HG03066 (cell line): ENCODE data around the gene BCAM.
"Not testable (repeated sequence)": the region's sequence is repeated elsewhere in the genome, so short reads cannot be mapped to it uniquely, and the experiment has no call there.

Experiments used
- ATAC-seq: cut with Tn5 transposase; IDR thresholded peaks from one replicate; pipeline ENCODE4 v1.9.1; 2021; ENCODE audit warnings: low read depth; ENCODE audit not compliant: unreplicated experiment

Gene BCAM

DNA sequence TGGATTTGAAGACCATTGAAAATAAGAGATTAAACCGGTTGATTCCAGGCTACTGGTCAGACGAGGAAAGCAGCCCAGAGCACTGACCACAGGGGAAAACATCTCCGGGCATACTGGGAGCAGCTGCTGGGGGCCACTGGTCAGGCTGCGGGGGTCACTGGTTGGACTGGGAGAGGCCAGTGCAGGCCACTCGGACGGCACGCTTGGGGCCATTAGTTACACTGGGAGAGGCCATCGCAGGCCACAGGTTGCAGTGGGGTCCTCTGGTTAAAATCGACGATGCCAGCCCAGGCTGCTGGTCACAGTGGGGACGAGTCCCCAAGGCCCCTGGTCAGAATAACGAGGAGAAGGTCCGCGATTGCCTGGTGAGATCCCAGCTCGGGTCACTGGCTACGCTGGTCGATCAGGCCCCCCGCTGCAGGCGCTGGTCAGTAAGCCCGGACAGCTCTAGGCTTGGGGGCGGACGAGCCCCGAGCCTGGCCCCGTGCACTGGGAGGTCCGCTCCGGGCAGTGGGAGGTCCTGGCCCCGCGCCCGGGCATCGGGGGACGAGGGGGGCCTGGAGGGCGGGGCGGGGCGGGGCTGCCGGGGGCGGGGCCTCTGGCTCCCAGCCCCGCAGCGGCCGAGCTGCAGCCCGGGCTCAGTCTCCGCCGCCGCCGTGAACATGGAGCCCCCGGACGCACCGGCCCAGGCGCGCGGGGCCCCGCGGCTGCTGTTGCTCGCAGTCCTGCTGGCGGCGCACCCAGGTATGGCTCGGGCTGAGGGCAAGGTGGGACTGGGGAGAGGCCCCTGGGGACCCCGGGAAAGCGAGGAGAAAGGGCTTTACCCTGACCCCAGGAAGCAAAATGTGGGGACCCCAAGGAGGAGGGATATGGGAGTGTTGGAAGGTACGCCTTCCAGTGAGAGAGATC, at the start of gene BCAM:
Gene BCAM, plus strand, starts transcription at position 641 of the 909 bp plus-strand sequence. Its CDS starts 22 bp downstream, at position 663.
- ATAC-seq: no peak

GRCh38 chr19:44762038-44762437, 46.9 kb upstream of the BCAM start:
- no peak for ATAC-seq

DNA sequence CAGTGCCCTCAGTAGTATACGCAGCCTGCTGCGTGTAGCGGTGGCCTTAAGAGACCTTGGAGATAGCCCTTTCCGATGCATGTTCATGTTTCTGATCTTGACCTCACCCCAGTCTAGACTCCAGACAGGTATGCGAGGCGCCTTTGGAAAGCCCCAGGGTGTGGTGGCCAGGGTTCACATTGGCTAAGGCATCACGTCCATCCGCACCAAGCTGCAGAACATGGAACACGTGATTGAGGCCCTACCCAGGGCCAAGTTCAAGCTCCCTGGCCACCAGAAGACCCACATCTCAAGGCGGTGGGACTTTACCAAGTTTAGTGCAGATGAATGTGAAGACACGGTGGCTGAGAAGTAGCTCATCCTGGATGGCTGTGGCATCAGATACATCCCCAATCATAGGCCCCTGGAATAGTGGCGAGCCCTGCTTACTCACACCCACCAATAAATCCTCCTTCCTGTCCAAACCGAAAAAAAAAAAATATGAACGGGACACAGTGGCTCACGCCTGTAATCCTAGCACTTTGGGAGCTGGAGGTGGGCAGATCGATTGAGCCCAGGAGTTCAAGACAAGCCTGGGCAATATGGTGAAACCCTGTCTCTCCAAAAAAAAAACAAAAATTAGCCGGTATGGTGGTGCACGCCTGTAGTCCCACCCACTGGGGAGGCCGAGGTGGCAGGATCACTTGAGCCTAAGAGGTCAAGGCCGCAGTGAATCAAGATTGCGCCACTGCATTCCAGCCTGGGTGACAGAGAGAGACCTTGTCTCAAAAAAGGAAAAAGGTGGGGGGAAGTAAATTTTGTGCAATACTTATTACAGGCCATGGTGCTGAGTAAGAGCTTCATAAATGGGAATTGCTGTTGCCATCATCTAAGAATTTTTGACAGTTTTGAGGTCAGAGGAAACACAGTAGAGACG, 43.6 kb upstream of the BCAM start:
- no peak for ATAC-seq

DNA sequence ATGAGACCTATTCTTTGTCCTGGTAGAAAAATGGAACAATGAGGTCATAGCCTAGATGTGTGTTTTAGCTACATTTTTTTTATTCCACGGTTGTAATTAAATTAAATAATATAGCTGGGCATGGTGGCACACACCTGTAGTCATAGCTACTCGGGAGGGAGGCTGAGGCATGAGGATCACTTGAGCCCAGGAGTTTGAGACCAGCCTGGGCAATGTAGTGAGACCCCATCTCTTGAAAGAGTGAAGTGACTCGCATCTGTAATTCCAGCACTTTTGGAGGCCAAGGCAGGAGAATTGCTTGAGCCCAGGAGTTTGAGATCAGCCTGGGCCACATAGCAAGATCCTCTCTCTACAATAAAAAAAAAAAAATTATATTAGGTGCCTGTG, 43.0 kb upstream of the BCAM start:
- ATAC-seq: no peak

DNA sequence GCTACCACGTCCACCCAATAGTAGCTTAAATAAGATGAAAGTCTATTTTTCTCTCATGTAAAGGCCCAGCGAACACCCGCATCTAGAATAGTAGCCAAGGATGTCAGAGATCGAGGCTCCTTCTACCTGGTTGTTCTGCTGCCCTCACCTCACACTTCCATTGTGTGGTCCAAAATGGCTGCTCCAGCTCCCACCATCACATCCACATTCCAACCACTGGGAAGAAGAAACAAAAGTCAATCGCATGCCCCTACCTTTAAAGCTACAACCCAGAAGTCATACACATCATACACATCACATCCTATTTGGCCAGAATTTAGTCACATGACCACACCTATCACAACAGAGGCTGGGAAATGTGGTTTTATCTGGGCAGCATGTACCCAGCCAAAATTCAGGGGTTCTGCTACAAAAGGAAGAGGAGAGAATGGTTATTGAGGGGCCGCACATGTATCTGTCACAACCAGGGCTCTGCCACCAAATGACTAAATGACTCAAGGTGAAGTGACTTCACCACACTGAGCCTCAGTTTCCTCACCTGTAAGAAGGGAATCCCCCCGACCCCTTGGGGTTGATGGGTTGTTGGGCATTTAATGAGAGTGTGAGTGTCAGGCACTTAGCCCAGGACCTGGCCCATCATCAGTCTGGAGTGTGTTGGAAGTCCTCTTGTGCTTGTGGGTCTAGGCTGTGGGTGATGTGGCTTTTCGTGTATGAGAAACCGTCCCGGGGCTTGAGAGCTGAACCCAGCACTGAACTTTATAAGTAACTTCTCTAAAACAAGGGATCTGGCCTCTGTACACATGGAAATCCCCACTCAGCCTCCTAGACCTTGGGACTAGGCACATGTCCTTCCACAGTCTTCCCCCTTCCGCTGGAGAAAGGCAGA, 41.4 kb upstream of the BCAM start:
- no peak for ATAC-seq

DNA sequence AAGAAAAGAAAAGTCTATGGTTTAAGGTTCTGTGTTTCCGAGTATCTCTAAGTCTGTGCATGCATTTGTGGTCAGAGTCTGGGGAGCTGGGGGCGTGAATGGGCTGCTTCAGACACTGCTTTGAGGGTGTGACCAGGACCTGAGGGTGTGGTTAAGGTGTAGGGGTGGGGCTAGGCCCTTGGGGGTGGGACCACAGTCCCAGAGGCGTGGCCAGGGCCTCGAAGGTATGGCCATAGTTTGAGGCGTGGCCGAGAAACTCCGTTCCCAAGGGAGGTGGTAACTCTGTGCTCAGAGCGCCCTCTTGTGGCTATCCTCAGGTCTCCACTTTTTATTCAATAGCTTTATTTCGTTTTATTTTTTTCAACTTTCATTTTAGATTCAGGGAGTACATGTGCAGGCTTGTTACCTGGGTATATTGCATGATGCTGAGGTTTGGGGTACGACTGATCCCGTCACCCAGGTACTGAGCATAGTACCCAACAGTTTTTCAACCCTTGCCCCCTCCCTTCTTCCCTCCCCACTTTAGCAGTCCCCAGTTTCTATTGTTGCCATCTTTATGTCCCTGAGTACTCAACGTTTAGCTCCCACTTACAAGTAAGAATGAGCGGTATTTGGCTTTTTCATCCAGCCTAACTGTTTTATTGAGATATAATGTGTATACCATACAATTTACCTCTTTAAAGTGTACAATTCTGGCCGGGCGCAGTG, 38.2 kb upstream of the BCAM start:
- ATAC-seq: peak; percentile 82

- ATAC-seq: not testable (repeated sequence)
Measured at GRCh38 chr19:44772144-44772543, 36.8 kb upstream of the BCAM start.

- no peak for ATAC-seq
Measured at GRCh38 chr19:44772959-44773358, 35.9 kb upstream of the BCAM start.

GRCh38 chr19:44775676-44776240, 33.1 kb upstream of the BCAM start:
- ATAC-seq: no peak

GRCh38 chr19:44776402-44777096, 32.4 kb upstream of the BCAM start:
- no peak for ATAC-seq

DNA sequence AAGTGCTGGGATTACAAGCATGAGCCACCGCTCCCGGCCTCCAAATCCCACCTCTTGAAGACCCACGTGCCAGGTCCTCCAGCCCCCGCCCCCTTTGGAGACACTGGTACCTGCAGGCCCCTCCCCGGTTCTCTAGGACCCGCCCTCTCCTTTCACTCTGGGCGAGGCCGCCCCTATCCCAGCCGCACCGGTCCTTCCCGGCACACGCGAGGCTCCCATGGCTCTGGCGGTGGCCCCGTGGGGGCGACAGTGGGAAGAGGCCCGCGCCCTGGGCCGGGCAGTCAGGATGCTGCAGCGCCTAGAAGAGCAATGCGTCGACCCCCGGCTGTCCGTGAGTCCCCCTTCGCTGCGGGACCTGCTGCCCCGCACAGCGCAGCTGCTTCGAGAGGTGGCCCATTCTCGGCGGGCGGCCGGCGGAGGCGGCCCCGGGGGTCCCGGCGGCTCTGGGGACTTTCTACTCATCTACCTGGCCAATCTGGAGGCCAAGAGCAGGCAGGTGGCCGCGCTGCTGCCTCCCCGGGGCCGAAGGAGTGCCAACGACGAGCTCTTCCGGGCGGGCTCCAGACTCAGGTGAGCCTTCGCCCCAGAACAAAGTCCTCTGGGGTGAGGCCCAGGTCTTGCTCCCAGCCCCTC, 31.1 kb upstream of the BCAM start, which contains the start of gene CBLC:
Gene CBLC, plus strand, starts transcription at position 176 of the 633 bp plus-strand sequence. Its CDS starts 42 bp downstream, at position 218.
- ATAC-seq: no peak

GRCh38 chr19:44779150-44779549, 29.8 kb upstream of the BCAM start:
- ATAC-seq: no peak

DNA sequence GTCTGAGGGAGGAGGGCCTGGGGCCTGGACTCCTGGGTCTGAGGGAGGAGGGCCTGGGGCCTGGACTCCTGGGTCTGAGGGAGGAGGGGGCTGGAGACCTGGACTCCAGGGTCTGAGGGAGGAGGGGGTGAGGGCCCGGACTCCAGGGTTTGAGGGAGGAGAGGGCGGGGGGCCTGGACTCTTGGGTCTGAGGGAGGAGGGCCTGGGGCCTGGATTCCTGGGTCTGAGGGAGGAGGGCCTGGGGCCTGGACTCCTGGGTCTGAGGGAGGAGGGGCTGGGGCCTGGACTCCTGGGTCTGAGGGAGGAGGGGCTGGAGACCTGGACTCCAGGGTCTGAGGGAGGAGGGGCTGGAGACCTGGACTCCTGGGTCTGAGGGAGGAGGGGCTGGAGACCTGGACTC, 27.2 kb upstream of the BCAM start:
- ATAC-seq: not testable (repeated sequence)

- no peak for ATAC-seq
Measured at GRCh38 chr19:44782729-44783128, 26.2 kb upstream of the BCAM start.

GRCh38 chr19:44783545-44783944, 25.4 kb upstream of the BCAM start:
- no peak for ATAC-seq

DNA sequence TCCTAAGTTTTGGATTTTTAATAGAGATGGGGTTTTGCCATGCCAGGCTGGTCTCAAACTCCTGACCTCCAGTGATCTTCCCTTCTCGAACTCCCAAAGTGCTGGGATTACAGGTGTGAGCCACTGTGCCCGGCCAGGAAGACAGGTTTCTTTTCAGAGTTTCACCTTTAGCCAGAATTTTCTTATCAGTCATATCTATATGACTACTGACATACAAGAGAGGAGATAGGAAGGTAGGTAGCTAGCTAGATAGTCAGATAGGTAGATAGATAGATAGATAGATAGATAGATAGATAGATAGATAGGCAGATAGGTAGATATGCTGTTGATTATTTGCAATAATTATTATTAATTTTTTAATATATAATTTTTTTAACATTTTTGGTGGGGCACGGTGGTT, 23.6 kb upstream of the BCAM start:
- ATAC-seq: no peak

GRCh38 chr19:44785993-44786392, 22.9 kb upstream of the BCAM start:
- ATAC-seq: no peak

GRCh38 chr19:44788971-44789370, 19.9 kb upstream of the BCAM start:
- no peak for ATAC-seq
